ENCODE data around the gene PRKACB.

DNA sequence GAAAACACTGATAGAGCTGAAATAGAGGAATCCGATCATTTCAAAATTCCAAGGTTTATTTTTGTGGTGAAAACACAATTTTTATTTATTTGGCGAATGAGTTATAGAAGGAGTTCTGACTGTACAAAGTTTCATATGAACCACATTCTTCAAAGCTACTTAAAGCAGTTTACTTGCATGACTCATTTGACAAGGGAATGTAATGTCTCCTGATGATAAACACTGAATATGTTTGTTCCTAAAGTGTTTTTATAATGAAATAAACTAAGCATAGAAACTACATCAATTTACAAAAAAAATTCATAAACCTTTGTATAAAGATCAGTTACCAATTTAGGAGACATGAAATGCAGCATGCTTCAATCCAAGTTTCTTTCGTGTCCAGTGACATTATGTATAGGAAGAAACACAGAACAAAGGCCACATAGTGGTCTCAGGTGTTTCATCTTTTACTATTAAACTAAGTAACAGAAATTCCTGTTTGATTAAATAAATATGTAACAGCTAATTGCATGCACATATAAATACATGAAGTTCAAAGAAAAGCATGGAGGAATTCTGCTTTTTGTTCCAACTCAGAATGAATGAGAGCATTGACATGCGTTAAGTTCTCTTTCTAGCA, 2.5 kb downstream of the PRKACB start:
- TF ChIP-seq CTCF (IDR thresholded peaks at IDR 0.05; ENCODE audit: low read depth, low read length, poor library complexity, severe bottlenecking) (no peak), EZH2phosphoT487 (IDR thresholded peaks at IDR 0.05; ENCODE audit: borderline replicate concordance, low read length) (no peak)

Measured in DOHH2 (cell line).